Caco-2 (cell line): ENCODE data around the gene RAB22A. TPM values are rescaled to one million over a fixed set of nuclear protein-coding genes. Genes with fewer than 3 reads are reported as not detected.

Source experiments
- BruUV-seq: library from RNA; stranded (reverse); fragments of 400-500 nt; replicated peaks from 2 replicates; lab custom pipeline; 2021; lab: Mats Ljungman, UMichigan
- CTCF ChIA-PET: fragments of 300-600 bp; sonication (Branson Sonifier 250); formaldehyde crosslinking; loops from one replicate; lab custom pipeline; 2022; ENCODE audit warnings: antibody characterized with exemption; lab: Charles Lee
- POLR2A ChIA-PET: fragments of 300-600 bp; sonication (Branson Sonifier 250); formaldehyde crosslinking; loops from one replicate; lab custom pipeline; 2022; ENCODE audit warnings: antibody characterized with exemption; lab: Charles Lee
- DNase-seq, 2 experiments: peaks; one replicate each; pipeline versions ENCODE4 v3.0.0 to v3.0.0-alpha.2; 2020 to 2022
- H3K27me3 ChIP-seq: replicated peaks from 2 replicates; pipeline ENCODE4 v1.6.0; 2011; ENCODE audit warnings: low read length; ENCODE audit not compliant: control insufficient read depth, insufficient read depth
- H3K36me3 ChIP-seq: 2 replicates; pipeline ENCODE4 v1.5.1; 2011; ENCODE audit warnings: low read length; ENCODE audit not compliant: control insufficient read depth, insufficient read depth
- H3K4me1 ChIP-seq: fragments of 250-450 bp; sonication (Bioruptor Pico); 2 replicates; pipeline ENCODE4 v1.5.1; 2020; ENCODE audit warnings: mild to moderate bottlenecking
- H3K4me3 ChIP-seq: 2 replicates; pipeline ENCODE4 v1.5.1; 2011; ENCODE audit warnings: low read depth, mild to moderate bottlenecking, control low read depth, low read length
- H3K9me3 ChIP-seq: fragments of 250-450 bp; sonication (Bioruptor Pico); 2 replicates; pipeline ENCODE4 v1.5.1; 2020; ENCODE audit warnings: mild to moderate bottlenecking, moderate library complexity
- H3K27ac Mint-ChIP-seq: one replicate; pipeline ENCODE4 v1.8.0; 2022; ENCODE audit warnings: mixed read lengths; ENCODE audit not compliant: unreplicated experiment
- H3K27me3 Mint-ChIP-seq: one replicate; pipeline ENCODE4 v1.8.0; 2022; ENCODE audit warnings: mixed read lengths; ENCODE audit not compliant: insufficient read depth, unreplicated experiment
- H3K36me3 Mint-ChIP-seq: one replicate; pipeline ENCODE4 v1.8.0; 2022; ENCODE audit warnings: mild to moderate bottlenecking, mixed read lengths; ENCODE audit not compliant: insufficient read depth, unreplicated experiment
- H3K4me1 Mint-ChIP-seq: one replicate; pipeline ENCODE4 v1.8.0; 2022; ENCODE audit warnings: low read depth, mixed read lengths; ENCODE audit not compliant: unreplicated experiment
- H3K4me3 Mint-ChIP-seq: one replicate; pipeline ENCODE4 v1.8.0; 2022; ENCODE audit warnings: mild to moderate bottlenecking, moderate library complexity, mixed read lengths; ENCODE audit not compliant: unreplicated experiment
- H3K9me3 Mint-ChIP-seq: one replicate; pipeline ENCODE4 v1.8.0; 2022; ENCODE audit warnings: mixed read lengths; ENCODE audit not compliant: unreplicated experiment
- CTCF ChIP-seq, 2 experiments: fragments of 200-600 bp in 1 of 2; IDR thresholded peaks; 1 replicate in 1 of 2; 2 replicates in 1 of 2; pipeline versions ENCODE4 v1.5.1 to v1.8.0; 2011 to 2022; ENCODE audit warnings: antibody characterized with exemption in 1 of 2, control low read depth in 1 of 2, inconsistent platforms in 1 of 2, low read depth in 1 of 2, low read length in 1 of 2, mild to moderate bottlenecking in 1 of 2, moderate library complexity in 1 of 2; ENCODE audit not compliant: insufficient read depth in 1 of 2, severe bottlenecking in 1 of 2, unreplicated experiment in 1 of 2
- intact Hi-C: fragments of 100-400 bp; cut with micrococcal nuclease; formaldehyde crosslinking; loops from one replicate; pipeline ENCODE4 v1.10.0; 2022; ENCODE audit not compliant: unreplicated experiment
- total RNA-seq: library from RNA; stranded (reverse); gene quantifications from 2 replicates; pipeline ENCODE4 v1.2.3, GENCODE V29; 2022

Gene RAB22A
- total RNA-seq, 1 experiment from 2014 or later, result 24.1 TPM

GRCh38 chr20:58377017-58377416 is 67.5 kb downstream of the RAB22A start:
- Histone ChIP-seq H3K4me1 (peaks cover 26% of the 10 kb centered on the region), H3K4me3 (no peak overlapping the region), H3K27me3 (no peaks in the 10 kb centered on the region), H3K9me3 (peaks cover 15% of the 10 kb centered on the region), H3K36me3 (no peaks in the 10 kb centered on the region)
- ChIA-PET CTCF (interaction anchor here (0.8 to 1.2 kb wide), 2 partner anchors 12 to 56 kb away, joined by 3 to 6 read pairs; partner anchors contain the start of gene VAPB), POLR2A (interaction anchor here (0.5 kb wide), 1 partner anchor 24 kb away, joined by 3 read pairs; no protein-coding TSS in a partner anchor)
- peaks cover 16% of the 10 kb centered on the region for H3K9me3 Mint-ChIP-seq
- H3K36me3 Mint-ChIP-seq, result peaks cover 6% of the 10 kb centered on the region
- H3K27me3 Mint-ChIP-seq, result no peaks in the 10 kb centered on the region
- no TSS peak for BruUV-seq
- intact Hi-C loops, result no loop called here
- no peak overlapping the region for H3K27ac Mint-ChIP-seq
- no peak for DNase-seq
- no peak overlapping the region for H3K4me3 Mint-ChIP-seq
- peaks cover 34% of the 10 kb centered on the region for H3K4me1 Mint-ChIP-seq
- no peak for TF ChIP-seq CTCF (IDR thresholded peaks at IDR 0.05; ENCODE audit: insufficient read depth in 1 of 2, low read depth in 1 of 2, low read length in 1 of 2, severe bottlenecking in 1 of 2, unreplicated experiment in 1 of 2)

- Mint-ChIP-seq H3K27ac (no peak overlapping the region), H3K9me3 (peaks cover 23% of the 10 kb centered on the region), H3K4me1 (peaks cover 26% of the 10 kb centered on the region), H3K4me3 (no peak overlapping the region), H3K36me3 (peaks cover 3% of the 10 kb centered on the region), H3K27me3 (no peaks in the 10 kb centered on the region)
- no peak for DNase-seq
- intact Hi-C loops, result no loop called here
- BruUV-seq, result no TSS peak
- ChIA-PET CTCF (interaction anchor here (0.8 to 1.2 kb wide), 2 partner anchors 11 to 57 kb away, joined by 3 to 6 read pairs; partner anchors contain the start of gene VAPB), POLR2A (no interaction called here)
- Histone ChIP-seq H3K4me3 (no peak overlapping the region), H3K9me3 (peaks cover 21% of the 10 kb centered on the region), H3K36me3 (no peaks in the 10 kb centered on the region), H3K4me1 (peaks cover 18% of the 10 kb centered on the region), H3K27me3 (no peaks in the 10 kb centered on the region)
- no peak for TF ChIP-seq CTCF (IDR thresholded peaks at IDR 0.05; ENCODE audit: insufficient read depth in 1 of 2, low read depth in 1 of 2, low read length in 1 of 2, severe bottlenecking in 1 of 2, unreplicated experiment in 1 of 2)
Observed at GRCh38 chr20:58377766-58378401, 68.4 kb downstream of the RAB22A start.

- no peaks in the 10 kb centered on the region for H3K27me3 Mint-ChIP-seq
Observed at GRCh38 chr20:58378704-58379103, 69.2 kb downstream of the RAB22A start.

More at GRCh38 chr20:58378704-58379103, 69.2 kb downstream of the RAB22A start:
- H3K4me1 ChIP-seq, result peaks cover 10% of the 10 kb centered on the region
- Mint-ChIP-seq H3K9me3 (peaks cover 23% of the 10 kb centered on the region), H3K4me3 (no peak overlapping the region), H3K27ac (no peak overlapping the region), H3K4me1 (peaks cover 17% of the 10 kb centered on the region), H3K36me3 (no peaks in the 10 kb centered on the region)
- intact Hi-C loops, result no loop called here
- TF ChIP-seq CTCF (IDR thresholded peaks at IDR 0.05; ENCODE audit: insufficient read depth in 1 of 2, low read depth in 1 of 2, low read length in 1 of 2, severe bottlenecking in 1 of 2, unreplicated experiment in 1 of 2), result peak; percentile 16 to 38
- no peaks in the 10 kb centered on the region for H3K36me3 ChIP-seq
- H3K9me3 ChIP-seq, result peaks cover 21% of the 10 kb centered on the region
- ChIA-PET CTCF (no interaction called here), POLR2A (no interaction called here)
- no peak for DNase-seq
- no peaks in the 10 kb centered on the region for H3K27me3 ChIP-seq
- no TSS peak for BruUV-seq
- H3K4me3 ChIP-seq, result no peak overlapping the region
